Measurements from ENCODE around the gene SBK3. TPM values are rescaled to one million over a fixed set of nuclear protein-coding genes. Genes with fewer than 3 reads are reported as not detected.

SBK3 gene
- total and polyA plus RNA-seq, 4 donors, result 0.81 to 1.2 TPM; not detected in 2

DNA sequence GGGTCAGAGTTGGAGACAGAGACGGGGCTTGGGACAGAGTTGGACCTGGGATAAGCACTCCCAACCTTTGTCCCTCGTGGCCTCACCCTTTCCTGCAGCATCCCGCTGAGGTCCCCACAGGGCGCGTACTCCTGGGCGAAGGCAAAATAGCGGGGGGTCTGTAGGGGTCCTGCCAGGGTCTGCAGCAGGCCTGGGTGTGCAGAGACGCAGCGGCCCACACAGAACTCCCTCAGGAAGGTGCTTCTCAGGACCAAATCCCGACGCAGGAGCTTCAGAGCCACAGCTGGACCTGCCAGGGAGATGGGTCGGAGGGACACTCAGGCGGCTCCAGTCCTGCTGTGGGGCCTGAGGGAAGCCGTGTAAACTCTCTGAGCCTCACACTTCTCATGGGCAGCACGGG is 1.3 kb downstream of the SBK3 start:
- Histone ChIP-seq H3K27me3 (ENCODE audit: control insufficient read depth in 3 of 3, insufficient read depth in 3 of 3, low read length in 2 of 3) (peaks cover 0 to 4% (median 0%) of the 10 kb centered on the region in 3 donors), H3K4me3 (no peak overlapping the region), H3K36me3 (ENCODE audit: control insufficient read depth in 4 of 4, insufficient read depth in 4 of 4, low read length in 4 of 4) (no peaks in the 10 kb centered on the region), H3K27ac (ENCODE audit: low read depth in 1 of 2, low read length in 1 of 2) (no peak overlapping the region), H3K9ac (ENCODE audit: insufficient read depth in 1 of 2, low read length in 2 of 2) (no peak overlapping the region), H3K4me1 (ENCODE audit: control insufficient read depth in 5 of 5, insufficient read depth in 5 of 5, low read length in 5 of 5) (peaks cover 0 to 23% (median 2%) of the 10 kb centered on the region in 5 donors), H3K9me3 (ENCODE audit: control insufficient read depth in 4 of 4, insufficient read depth in 3 of 4, low read length in 3 of 4) (no peaks in the 10 kb centered on the region)
- WGBS, 2 donors, result 86 to 89% methylated on average over 15 of the region's 15 CpGs
- TF ChIP-seq, protein P1, sequence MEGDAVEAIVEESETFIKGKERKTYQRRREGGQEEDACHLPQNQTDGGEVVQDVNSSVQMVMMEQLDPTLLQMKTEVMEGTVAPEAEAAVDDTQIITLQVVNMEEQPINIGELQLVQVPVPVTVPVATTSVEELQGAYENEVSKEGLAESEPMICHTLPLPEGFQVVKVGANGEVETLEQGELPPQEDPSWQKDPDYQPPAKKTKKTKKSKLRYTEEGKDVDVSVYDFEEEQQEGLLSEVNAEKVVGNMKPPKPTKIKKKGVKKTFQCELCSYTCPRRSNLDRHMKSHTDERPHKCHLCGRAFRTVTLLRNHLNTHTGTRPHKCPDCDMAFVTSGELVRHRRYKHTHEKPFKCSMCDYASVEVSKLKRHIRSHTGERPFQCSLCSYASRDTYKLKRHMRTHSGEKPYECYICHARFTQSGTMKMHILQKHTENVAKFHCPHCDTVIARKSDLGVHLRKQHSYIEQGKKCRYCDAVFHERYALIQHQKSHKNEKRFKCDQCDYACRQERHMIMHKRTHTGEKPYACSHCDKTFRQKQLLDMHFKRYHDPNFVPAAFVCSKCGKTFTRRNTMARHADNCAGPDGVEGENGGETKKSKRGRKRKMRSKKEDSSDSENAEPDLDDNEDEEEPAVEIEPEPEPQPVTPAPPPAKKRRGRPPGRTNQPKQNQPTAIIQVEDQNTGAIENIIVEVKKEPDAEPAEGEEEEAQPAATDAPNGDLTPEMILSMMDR (IDR thresholded peaks at IDR 0.05; ENCODE audit: control extremely low read depth, extremely low read depth), result no peak
- DNase-seq, result no peak
- no peak for ATAC-seq (ENCODE audit: insufficient read depth, low FRiP score)

DNA sequence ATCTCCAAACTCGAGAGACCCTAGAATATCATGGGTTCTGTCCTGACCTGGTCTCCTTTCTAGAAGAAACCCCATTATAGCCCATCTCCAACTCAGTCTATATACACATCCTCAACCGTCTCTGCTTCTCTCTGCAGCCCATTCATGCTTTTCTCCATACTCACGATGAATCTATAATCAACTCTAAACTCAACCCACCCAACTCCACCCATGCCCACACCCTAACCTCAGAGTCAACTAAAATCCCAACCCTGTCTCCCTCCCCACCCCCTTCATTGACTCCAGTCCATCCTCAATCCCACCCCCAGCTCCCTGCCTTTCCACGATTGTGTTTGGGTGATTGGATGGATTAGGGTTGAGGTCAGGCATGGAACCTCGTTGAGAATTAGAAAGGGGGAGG is 1.8 kb downstream of the SBK3 start:
- H3K27me3 ChIP-seq (ENCODE audit: control insufficient read depth in 3 of 3, insufficient read depth in 3 of 3, low read length in 2 of 3), result peaks cover 0 to 4% (median 0%) of the 10 kb centered on the region in 3 donors
- no peaks in the 10 kb centered on the region for H3K9me3 ChIP-seq (ENCODE audit: control insufficient read depth in 4 of 4, insufficient read depth in 3 of 4, low read length in 3 of 4)
- TF ChIP-seq, protein P1 (IDR thresholded peaks at IDR 0.05; ENCODE audit: control extremely low read depth, extremely low read depth), result no peak
- ATAC-seq (ENCODE audit: insufficient read depth, low FRiP score) (no peak), DNase-seq (no peak)
- no peaks in the 10 kb centered on the region for H3K36me3 ChIP-seq (ENCODE audit: control insufficient read depth in 4 of 4, insufficient read depth in 4 of 4, low read length in 4 of 4)
- H3K4me3 ChIP-seq, result no peak overlapping the region
- WGBS, 2 donors, result 80 to 85% methylated on average over 5 of the region's 5 CpGs
- no peak overlapping the region for H3K9ac ChIP-seq (ENCODE audit: insufficient read depth in 1 of 2, low read length in 2 of 2)
- H3K4me1 ChIP-seq (ENCODE audit: control insufficient read depth in 5 of 5, insufficient read depth in 5 of 5, low read length in 5 of 5), result peaks cover 0 to 23% (median 2%) of the 10 kb centered on the region in 5 donors
- no peak overlapping the region for H3K27ac ChIP-seq (ENCODE audit: low read depth in 1 of 2, low read length in 1 of 2)

DNA sequence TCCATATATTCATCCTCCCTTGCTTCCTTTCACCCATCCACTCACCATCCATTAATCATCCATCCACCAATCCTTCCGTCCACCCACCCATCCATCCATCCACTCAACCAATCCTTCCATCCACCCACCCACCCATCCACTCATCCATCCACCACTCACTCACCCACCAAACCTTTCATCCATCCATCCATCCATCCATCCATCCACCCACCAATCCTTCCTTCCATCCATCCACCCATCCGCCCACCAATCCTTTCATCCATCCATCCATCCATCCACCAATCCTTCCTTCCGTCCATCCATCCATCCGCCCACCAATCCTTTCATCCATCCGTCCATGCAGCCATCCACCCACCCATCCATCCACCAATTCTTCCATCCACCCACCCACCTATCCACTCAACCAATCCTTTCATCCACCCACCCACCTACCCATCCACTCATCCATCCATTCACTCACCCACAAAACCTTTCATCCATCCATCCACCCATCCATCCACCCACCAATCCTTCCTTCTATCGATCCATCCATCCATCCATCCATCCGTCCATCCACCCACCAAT is 3.0 kb downstream of the SBK3 start:
- H3K4me3 ChIP-seq, result no peak overlapping the region
- H3K27me3 ChIP-seq (ENCODE audit: control insufficient read depth in 3 of 3, insufficient read depth in 3 of 3, low read length in 2 of 3), result peaks cover 0 to 4% (median 0%) of the 10 kb centered on the region in 3 donors
- TF ChIP-seq, protein P1 (IDR thresholded peaks at IDR 0.05; ENCODE audit: control extremely low read depth, extremely low read depth), result no peak
- H3K36me3 ChIP-seq (ENCODE audit: control insufficient read depth in 4 of 4, insufficient read depth in 4 of 4, low read length in 4 of 4), result no peaks in the 10 kb centered on the region
- H3K9me3 ChIP-seq (ENCODE audit: control insufficient read depth in 4 of 4, insufficient read depth in 3 of 4, low read length in 3 of 4), result no peaks in the 10 kb centered on the region
- DNase-seq (no peak), ATAC-seq (ENCODE audit: insufficient read depth, low FRiP score) (no peak)
- peaks cover 0 to 22% (median 2%) of the 10 kb centered on the region in 5 donors for H3K4me1 ChIP-seq (ENCODE audit: control insufficient read depth in 5 of 5, insufficient read depth in 5 of 5, low read length in 5 of 5)
- H3K27ac ChIP-seq (ENCODE audit: low read depth in 1 of 2, low read length in 1 of 2), result no peak overlapping the region
- H3K9ac ChIP-seq (ENCODE audit: insufficient read depth in 1 of 2, low read length in 2 of 2), result no peak overlapping the region
- WGBS, 2 donors, result 92 to 95% methylated on average over 7 of the region's 7 CpGs

DNA sequence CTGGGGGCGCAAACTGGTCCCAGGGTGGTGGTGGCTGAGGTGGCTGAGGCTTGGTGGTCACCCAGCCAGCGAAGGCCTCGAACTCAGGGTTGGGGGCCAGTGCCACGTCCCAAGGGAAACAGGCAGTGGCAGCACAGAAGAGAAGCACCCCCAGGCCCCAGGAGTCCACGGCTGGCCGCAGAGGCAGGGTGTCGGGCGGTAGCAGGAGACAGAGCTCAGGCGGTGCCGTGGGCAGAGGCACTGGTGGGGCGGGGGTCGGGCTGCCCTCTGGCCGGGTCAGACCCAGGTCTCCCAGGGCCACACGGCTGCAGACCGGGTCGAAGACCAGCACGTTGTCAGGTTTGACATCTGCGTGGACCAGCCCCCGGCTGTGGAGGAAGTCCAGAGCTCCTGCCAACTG is 4.3 kb downstream of the SBK3 start:
- TF ChIP-seq, protein P1 (IDR thresholded peaks at IDR 0.05; ENCODE audit: control extremely low read depth, extremely low read depth), result no peak
- ATAC-seq (ENCODE audit: insufficient read depth, low FRiP score) (no peak), DNase-seq (no peak)
- Histone ChIP-seq H3K4me3 (no peak overlapping the region), H3K4me1 (ENCODE audit: control insufficient read depth in 5 of 5, insufficient read depth in 5 of 5, low read length in 5 of 5) (peaks cover 0 to 12% (median 0%) of the 10 kb centered on the region in 5 donors), H3K36me3 (ENCODE audit: control insufficient read depth in 4 of 4, insufficient read depth in 4 of 4, low read length in 4 of 4) (no peaks in the 10 kb centered on the region), H3K27me3 (ENCODE audit: control insufficient read depth in 3 of 3, insufficient read depth in 3 of 3, low read length in 2 of 3) (peaks cover 0 to 4% (median 0%) of the 10 kb centered on the region in 3 donors), H3K9ac (ENCODE audit: insufficient read depth in 1 of 2, low read length in 2 of 2) (no peak overlapping the region), H3K9me3 (ENCODE audit: control insufficient read depth in 4 of 4, insufficient read depth in 3 of 4, low read length in 3 of 4) (no peaks in the 10 kb centered on the region), H3K27ac (ENCODE audit: low read depth in 1 of 2, low read length in 1 of 2) (no peak overlapping the region)
- 78 to 86% methylated on average over 19 of the region's 19 CpGs for WGBS, 2 donors
